Loucy (cell line): ENCODE results near the gene PLEKHA6.

Source experiments
- H2AFZ ChIP-seq: fragments of 200-600 bp; sonication (generic); 2 replicates; pipeline ENCODE4 v1.6.0; 2016; ENCODE audit warnings: antibody characterized with exemption, mild to moderate bottlenecking, low read length, moderate library complexity
- H3F3A ChIP-seq: fragments of 200-600 bp; 2 replicates; pipeline ENCODE4 v1.6.0; 2016; ENCODE audit warnings: antibody characterized with exemption, low read depth, mild to moderate bottlenecking
- H3K27me3 ChIP-seq: fragments of 200-600 bp; sonication (generic); 2 replicates; pipeline ENCODE4 v1.6.1; 2014; ENCODE audit warnings: low read length, mild to moderate bottlenecking; ENCODE audit not compliant: insufficient read depth, poor library complexity, severe bottlenecking
- H3K36me3 ChIP-seq: fragments of 200-600 bp; sonication (generic); 2 replicates; pipeline ENCODE4 v1.6.1; 2016; ENCODE audit warnings: low read length; ENCODE audit not compliant: insufficient read depth
- H3K4me1 ChIP-seq: fragments of 200-600 bp; sonication (generic); 2 replicates; pipeline ENCODE4 v1.5.1; 2014; ENCODE audit warnings: low read length, mild to moderate bottlenecking; ENCODE audit not compliant: insufficient read depth, poor library complexity, severe bottlenecking
- H3K4me2 ChIP-seq: fragments of 200-600 bp; sonication (generic); 2 replicates; pipeline ENCODE4 v1.6.0; 2014; ENCODE audit warnings: antibody characterized with exemption, low read length, low read depth, mild to moderate bottlenecking; ENCODE audit not compliant: poor library complexity, severe bottlenecking
- H3K4me3 ChIP-seq: fragments of 200-600 bp; sonication (generic); 2 replicates; pipeline ENCODE4 v1.5.1; 2014; ENCODE audit warnings: low read length, mild to moderate bottlenecking, mixed read lengths; ENCODE audit not compliant: poor library complexity, severe bottlenecking
- H3K79me2 ChIP-seq: fragments of 200-600 bp; sonication (generic); 2 replicates; pipeline ENCODE4 v1.6.1; 2014; ENCODE audit warnings: low read length; ENCODE audit not compliant: insufficient read depth
- H3K9ac ChIP-seq: fragments of 200-600 bp; sonication (generic); 2 replicates; pipeline ENCODE4 v1.6.0; 2014; ENCODE audit warnings: mild to moderate bottlenecking, low read depth, low read length, moderate library complexity; ENCODE audit not compliant: poor library complexity, severe bottlenecking
- H3K9me2 ChIP-seq: fragments of 200-600 bp; sonication (generic); replicated peaks from 2 replicates; pipeline ENCODE4 v1.6.1; 2016; ENCODE audit warnings: low read depth, low read length, mixed read lengths
- H3K9me3 ChIP-seq: fragments of 200-600 bp; sonication (generic); 2 replicates; pipeline ENCODE4 v1.6.1; 2014; ENCODE audit warnings: mild to moderate bottlenecking, antibody characterized with exemption, low read length, low read depth; ENCODE audit not compliant: insufficient read depth
- H4K20me1 ChIP-seq: fragments of 200-600 bp; sonication (generic); 2 replicates; pipeline ENCODE4 v1.6.0; 2014; ENCODE audit warnings: antibody characterized with exemption, low read length, mild to moderate bottlenecking; ENCODE audit not compliant: insufficient read depth, poor library complexity, severe bottlenecking
- EZH2phosphoT487 ChIP-seq: fragments of 200-600 bp; IDR thresholded peaks from 2 replicates; pipeline ENCODE4 v1.6.1; 2018; ENCODE audit warnings: antibody characterized with exemption, mild to moderate bottlenecking, moderate library complexity, borderline replicate concordance
- TF ChIP-seq, protein P1 (sequence below): fragments of 200-600 bp; sonication (generic); conservative IDR thresholded peaks from 2 replicates; pipeline ENCODE4 v1.5.1; 2014; ENCODE audit warnings: mild to moderate bottlenecking, antibody characterized with exemption, low read length

The PLEKHA6 gene

DNA sequence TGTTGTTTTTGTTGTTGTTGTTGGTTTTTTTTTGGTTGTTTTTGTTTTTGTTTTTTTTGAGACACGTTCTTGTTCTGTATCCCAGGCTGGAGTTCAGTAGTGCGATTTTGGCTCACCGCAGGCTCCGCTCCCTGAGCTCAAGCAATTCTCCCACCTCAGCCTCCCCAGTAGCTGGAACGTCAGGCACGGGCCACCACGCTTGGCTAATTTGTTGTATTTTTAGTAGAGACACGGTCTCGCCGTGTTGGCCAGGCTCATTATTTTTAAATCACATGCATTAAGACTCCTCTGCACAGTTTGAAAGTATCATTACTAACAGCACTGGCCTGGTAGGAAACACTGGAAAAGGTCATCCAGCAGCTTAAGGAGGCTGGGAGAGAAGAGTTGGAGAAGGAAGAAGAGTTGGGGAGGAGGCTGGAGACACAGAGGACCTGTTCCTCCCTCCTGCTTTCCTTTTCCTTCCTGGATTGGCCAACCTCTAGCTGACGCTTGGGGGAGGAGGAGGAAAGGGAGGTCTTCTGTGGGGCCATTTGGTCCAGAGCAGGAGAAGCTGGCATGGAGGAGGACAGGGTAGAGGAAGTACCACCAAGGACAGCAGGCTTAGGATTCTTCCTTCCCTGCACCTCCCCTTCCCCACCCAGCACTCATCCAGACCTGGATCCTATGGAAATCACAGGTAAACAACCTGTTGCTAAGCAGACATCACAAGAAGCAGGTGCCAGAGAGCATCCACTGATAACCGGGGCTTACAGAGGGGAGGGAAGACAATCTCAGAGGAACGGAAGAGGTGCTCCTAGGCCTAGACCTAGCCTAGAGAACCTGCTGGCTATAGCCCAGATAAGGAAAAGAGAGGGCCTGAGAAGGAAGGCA is 74.1 kb downstream of the PLEKHA6 start:
- Histone ChIP-seq H3K79me2 (no peaks in the 10 kb centered on the region), H3K9me3 (no peaks in the 10 kb centered on the region), H3K4me2 (peak overlapping the region; percentile 88), H2AFZ (no peak overlapping the region), H3K9me2 (no peaks in the 10 kb centered on the region), H3K36me3 (no peaks in the 10 kb centered on the region), H3K9ac (peak overlapping the region; percentile 69), H3K4me3 (peak overlapping the region; percentile 60), H3K4me1 (peaks cover 55% of the 10 kb centered on the region), H3F3A (no peaks in the 10 kb centered on the region), H4K20me1 (no peaks in the 10 kb centered on the region), H3K27me3 (no peaks in the 10 kb centered on the region)
- TF ChIP-seq, protein P1, sequence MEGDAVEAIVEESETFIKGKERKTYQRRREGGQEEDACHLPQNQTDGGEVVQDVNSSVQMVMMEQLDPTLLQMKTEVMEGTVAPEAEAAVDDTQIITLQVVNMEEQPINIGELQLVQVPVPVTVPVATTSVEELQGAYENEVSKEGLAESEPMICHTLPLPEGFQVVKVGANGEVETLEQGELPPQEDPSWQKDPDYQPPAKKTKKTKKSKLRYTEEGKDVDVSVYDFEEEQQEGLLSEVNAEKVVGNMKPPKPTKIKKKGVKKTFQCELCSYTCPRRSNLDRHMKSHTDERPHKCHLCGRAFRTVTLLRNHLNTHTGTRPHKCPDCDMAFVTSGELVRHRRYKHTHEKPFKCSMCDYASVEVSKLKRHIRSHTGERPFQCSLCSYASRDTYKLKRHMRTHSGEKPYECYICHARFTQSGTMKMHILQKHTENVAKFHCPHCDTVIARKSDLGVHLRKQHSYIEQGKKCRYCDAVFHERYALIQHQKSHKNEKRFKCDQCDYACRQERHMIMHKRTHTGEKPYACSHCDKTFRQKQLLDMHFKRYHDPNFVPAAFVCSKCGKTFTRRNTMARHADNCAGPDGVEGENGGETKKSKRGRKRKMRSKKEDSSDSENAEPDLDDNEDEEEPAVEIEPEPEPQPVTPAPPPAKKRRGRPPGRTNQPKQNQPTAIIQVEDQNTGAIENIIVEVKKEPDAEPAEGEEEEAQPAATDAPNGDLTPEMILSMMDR, result no peak
- TF ChIP-seq EZH2phosphoT487, result no peak

DNA sequence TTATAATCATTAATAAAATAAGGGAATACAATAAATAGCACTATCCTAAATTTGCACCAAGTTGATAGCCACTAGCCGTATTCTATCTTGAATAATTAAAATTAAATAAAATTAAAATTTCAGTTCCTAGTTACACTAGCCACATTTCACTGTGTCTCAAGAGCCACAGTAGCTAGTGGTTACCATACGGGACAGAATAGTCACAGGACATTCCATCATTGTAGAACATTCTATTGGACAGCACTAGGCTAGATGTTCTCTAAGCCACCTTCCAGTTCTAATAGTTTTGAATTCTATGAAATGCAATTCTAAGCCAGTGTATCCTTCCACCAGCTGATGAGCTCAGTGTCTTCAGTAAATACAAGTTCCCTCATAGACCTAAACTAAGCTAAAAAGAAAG is 74.8 kb downstream of the PLEKHA6 start:
- H3K4me1 ChIP-seq, result peaks cover 55% of the 10 kb centered on the region
- H3K9ac ChIP-seq, result no peak overlapping the region
- no peaks in the 10 kb centered on the region for H3K79me2 ChIP-seq
- H3K4me2 ChIP-seq, result no peak overlapping the region
- no peak overlapping the region for H3K4me3 ChIP-seq
- H2AFZ ChIP-seq, result no peak overlapping the region
- no peaks in the 10 kb centered on the region for H4K20me1 ChIP-seq
- H3K36me3 ChIP-seq, result no peaks in the 10 kb centered on the region
- H3K9me3 ChIP-seq, result no peaks in the 10 kb centered on the region
- H3F3A ChIP-seq, result no peaks in the 10 kb centered on the region
- H3K27me3 ChIP-seq, result no peaks in the 10 kb centered on the region
- H3K9me2 ChIP-seq, result no peaks in the 10 kb centered on the region
- no peak for TF ChIP-seq EZH2phosphoT487
- TF ChIP-seq, protein P1, result no peak

DNA sequence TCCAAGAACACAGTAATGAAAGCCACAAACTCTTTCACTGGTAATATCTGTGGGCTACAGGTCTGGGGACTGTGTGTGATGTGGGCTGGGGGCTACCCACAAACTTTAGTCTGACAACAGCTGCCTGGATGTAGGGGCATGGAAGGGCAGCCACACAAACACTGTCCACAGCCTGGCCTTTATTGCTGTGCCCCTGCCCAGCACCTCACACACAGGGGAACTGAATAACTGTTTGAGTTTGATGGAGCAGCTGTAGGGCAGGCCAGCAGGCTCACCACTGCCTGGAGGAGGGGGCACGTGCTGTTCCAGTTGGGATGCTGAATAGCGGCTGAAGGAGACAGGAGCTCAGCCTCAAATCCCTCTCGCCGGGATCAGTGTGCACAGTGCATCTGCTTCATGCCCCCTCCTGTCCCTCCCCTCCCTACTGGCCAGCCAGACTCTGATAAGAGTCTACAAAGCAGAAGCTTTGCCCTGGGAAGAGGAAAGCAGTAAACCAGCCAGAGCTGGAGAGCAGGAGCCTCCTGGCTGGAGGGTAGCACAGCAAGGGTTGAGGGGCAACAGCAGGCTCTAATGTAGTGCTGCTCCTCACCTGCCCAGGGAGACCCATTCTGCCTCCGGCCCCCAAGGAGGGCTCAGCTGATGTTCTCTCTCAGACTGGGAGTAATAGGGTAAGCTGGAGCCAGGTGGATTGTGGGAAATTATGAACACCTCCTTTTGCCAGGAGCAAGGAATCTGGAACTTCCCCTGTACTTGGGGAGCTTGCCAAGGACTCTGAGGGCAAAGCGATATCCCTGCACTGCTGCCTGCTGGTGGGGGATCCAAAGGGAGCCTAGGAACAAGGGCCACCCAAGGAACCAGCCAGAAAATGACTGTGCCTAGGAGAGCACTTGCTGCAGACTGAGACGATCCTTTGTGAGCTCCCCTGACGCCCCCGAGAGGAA is 75.7 kb downstream of the PLEKHA6 start:
- no peak for TF ChIP-seq EZH2phosphoT487
- TF ChIP-seq, protein P1, result no peak
- no peaks in the 10 kb centered on the region for H3K79me2 ChIP-seq
- no peaks in the 10 kb centered on the region for H4K20me1 ChIP-seq
- no peak overlapping the region for H2AFZ ChIP-seq
- no peaks in the 10 kb centered on the region for H3K36me3 ChIP-seq
- H3K9me3 ChIP-seq, result no peaks in the 10 kb centered on the region
- H3K4me1 ChIP-seq, result peaks cover 53% of the 10 kb centered on the region
- H3K9me2 ChIP-seq, result no peaks in the 10 kb centered on the region
- no peak overlapping the region for H3K4me2 ChIP-seq
- peak overlapping the region; percentile 42 for H3K9ac ChIP-seq
- H3K27me3 ChIP-seq, result no peaks in the 10 kb centered on the region
- H3F3A ChIP-seq, result no peaks in the 10 kb centered on the region
- no peak overlapping the region for H3K4me3 ChIP-seq
